ENCODE results near the gene ATP5MC2.
"Not testable (repeated sequence)": the region's sequence is repeated elsewhere in the genome, so short reads cannot be mapped to it uniquely, and the experiment has no call there.

ATP5MC2 gene

DNA sequence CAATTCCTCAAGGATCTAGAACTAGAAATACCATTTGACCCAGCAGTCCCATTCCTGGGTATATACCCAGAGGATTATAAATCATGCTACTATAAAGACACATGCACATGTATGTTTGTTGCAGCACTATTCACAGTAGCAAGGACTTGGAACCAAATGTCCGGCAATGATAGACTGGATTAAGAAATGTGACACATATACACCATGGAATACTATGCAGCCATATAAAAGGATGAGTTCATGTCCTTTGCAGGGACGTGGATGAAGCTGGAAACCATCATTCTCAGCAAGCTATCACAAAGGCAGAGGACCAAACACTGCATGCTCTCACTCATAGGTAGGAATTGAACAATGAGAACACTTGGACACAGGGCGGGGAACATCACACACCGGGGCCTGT, 29.6 kb downstream of the ATP5MC2 start:
- not testable (repeated sequence) for DNase-seq (ENCODE audit: low read depth)

DNA sequence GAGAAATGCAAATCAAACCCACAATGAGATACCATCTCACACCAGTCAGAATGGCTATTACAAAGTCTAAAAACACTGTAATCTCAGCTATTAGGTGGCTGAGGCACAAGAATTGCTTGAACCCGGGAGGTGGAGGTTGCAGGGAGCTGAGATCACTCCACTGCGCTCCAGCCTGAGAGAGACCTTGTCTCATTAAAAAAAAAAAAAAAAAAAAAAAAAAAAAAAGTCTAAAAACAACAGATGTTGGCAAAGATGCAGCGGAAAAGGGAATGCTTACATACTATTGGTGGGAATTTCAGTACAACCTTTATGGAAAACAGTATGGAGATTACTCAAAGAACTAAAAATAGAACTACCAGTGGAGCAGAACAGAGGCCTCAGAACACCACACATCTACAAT, 30.7 kb downstream of the ATP5MC2 start:
- DNase-seq (ENCODE audit: low read depth), result no peak

DNA sequence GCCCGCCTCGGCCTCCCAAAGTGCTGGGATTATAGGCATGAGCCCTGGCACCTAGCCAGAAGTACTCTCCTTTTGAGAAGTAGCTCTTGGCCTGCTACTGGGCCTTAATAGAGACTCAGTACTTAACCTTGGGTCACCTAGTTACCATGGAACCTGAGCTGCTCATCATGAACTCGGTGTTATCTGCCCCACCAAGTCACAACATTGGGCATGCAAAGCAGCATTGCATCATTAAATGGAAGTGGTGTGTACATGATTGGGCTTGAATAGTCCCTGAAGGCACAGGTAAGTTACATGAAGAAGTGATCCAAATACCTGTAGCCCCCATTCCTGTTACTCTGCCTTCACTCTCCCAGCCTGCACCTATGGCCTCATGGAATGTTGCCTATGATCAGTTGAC, 31.8 kb downstream of the ATP5MC2 start:
- DNase-seq (ENCODE audit: low read depth), result no peak

DNA sequence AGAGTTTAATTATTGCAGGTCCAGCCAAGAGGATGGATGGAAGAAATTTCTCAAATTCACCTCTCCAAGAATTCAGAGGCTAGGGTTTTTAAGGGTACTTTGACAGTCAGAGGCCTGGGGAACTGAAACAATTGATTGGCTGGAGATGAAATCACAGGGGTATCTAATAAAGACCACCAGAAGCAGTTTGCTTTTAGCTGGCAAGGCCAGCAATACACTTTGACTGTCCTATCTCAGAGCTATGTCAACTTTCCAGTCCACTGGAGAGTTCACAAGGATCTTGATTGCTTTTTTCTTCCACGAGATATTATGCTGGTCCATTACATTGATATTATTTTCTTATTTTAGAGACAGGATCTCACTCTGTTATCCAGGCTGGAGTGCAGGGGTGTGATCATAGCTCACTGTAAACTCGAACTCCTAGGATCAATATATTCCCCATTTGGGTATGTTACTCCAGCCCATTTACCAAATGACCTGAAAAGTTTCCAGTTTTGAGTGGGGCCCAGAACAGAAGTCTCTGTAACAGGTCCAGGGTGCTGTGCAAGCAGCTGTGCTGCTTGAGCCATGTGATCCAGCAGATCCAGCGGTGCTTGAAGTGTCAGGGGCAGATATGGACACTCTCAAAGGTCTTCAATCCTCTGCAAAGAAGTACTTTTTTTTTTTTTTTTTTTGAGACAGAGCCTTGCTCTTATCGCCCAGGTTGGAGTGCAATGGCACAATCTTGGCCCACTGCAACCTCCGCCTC, 32.5 kb downstream of the ATP5MC2 start:
- DNase-seq (ENCODE audit: low read depth), result no peak

DNA sequence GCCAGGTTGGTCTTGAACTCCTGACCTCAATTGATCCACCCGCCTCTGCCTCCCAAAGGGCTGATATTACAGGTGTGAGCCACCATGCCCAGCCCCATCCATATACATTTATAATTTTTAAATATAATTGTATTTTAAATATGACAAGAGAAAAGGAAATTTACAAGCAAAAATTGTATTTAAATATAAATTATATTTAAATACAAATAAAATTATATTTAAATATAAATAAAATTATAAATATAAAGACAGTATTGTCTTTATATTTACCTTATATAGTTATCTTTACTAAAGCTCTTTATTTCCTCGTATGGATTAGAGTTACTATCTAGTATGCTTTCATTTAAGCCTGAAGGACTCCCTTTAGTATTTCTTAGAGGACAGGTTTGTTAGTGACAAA, 37.8 kb downstream of the ATP5MC2 start:
- DNase-seq (ENCODE audit: low read depth), result no peak

DNA sequence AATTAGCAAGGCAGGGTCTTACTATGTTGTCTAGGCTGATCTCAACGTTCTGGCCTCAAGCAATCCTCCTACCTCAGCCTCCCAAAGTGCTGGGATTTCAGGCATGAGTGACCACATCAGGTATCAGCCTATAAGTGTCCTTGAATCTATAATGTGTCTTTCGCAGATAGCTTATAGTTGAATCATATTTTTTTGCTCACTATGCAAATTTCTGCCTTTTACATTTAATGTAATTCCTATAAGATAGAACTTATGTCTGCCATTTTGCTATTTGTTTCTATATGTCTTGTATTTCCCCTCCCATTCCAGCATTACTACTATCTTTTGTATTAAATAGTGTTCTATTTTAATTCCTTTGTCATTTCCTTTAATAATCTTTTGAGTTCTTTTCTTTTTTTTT, 39.2 kb downstream of the ATP5MC2 start:
- DNase-seq (ENCODE audit: low read depth), result no peak

DNA sequence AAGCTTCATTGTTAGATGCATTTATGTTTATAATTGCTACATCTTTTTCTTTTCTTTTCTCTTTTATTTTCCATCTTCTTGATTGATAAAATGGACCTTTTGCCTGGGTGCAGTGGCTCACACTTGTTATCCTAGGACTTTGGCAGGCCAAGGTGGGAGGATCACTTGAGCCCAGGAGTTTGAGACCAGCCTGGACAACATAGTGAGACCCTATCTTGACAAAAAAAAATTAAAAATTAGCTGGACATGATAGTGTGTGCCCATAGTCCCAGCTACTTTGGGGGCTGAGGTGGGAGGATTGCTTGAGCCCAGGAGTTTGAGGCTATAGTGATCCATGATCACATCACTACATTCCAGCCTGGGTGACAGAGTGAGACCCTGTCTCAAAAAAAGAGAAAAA, 40.2 kb downstream of the ATP5MC2 start:
- not testable (repeated sequence) for DNase-seq (ENCODE audit: low read depth)

DNA sequence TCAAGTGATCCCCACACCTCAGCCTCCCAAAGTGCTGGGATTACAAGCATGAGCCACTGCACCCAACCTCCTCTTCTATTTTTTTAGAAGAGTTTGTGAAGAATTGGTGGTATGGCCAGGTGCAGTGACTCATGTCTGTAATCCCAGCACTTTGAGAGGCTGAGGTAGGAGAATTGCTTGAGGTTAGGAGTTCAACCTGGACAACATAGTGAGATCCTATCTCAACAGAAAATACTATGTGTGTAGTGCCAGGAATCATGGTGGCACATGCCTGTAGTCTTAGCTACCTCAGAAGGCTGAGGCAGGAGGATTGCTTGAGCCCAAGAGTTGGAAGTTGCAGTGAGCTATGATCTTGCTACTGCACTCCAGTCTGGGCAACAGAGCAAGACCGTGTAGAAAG, 44.2 kb downstream of the ATP5MC2 start:
- DNase-seq (ENCODE audit: low read depth), result no peak

DNA sequence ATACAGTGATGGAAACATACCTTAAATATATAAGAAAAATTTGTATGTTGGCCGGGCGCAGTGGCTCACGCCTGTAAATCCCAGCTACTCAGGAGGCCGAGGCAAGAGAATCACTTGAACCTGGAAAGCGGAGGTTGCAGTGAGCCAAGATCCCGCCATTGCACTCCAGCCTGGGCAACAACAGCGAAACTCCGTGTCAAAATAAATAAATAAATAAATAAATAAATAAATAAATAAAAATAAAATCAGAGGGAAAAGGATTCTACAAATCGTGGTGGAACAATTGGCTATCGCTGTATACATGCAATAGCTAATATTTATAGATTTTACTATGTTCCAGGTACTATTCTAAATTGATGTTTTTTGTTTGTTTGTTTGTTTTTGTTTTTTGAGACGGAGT, 48.0 kb downstream of the ATP5MC2 start:
- no peak for DNase-seq (ENCODE audit: low read depth)

DNA sequence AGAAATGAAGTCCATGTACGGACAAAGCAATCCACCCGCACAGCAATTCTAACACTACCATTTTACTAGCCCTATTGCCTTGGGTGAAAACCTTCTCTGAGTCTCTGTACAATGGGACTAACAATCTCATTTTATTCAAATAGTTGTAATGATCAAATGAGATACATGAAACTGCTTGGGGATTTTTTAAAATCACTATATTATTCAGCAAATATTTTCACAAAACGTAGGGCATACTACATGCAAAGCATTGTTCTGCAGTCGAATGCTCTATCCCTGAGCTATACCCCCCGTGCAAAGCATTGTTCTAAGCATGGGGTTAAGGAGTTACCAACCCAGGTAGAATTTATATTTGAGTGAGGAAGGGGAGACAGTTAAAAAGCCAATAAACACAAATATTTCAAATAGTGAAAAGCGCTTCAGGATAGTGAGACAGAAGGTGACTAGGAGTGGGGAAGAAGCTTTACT, 49.1 kb downstream of the ATP5MC2 start:
- DNase-seq (ENCODE audit: low read depth), result no peak

DNA sequence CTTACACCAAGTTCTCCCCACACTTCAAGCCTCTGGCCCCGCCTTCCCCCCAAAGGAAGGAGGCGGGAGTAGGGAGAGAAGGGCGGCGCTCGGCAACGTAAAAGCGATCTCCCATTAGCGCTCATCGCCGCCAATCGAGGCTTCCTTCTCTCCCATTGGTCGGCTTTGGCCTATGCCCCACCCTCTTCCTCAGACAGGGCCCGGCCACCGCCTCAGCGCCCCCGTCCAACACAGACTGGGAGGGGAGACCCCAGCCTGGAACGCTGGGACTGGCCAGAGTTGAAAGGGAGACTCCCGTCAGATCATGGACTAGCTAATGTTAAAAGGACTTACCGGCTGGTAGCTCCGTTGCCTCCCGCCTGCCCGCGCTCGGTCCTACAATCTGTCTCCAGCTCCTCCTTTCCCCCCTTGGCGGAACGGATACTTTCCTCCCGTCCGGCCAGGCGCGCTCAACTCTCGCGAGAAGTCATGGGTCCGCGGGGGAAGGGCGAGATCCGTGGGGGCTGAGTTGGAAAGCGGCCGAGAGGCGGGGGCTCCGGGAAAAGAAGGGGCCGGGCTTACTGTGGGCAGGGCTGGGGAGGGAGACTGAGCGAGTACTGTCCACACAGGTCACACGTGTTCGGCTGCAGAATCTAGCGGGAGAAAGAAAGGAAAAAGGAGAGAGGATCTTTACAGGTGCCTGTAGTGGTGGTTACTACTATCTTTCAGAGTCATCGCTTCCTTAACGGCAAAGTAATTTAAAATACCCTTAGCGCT, 49.8 kb downstream of the ATP5MC2 start, which contains the start of gene ATF7:
Gene ATF7 (minus strand): TSS at position 437 of the 756 bp plus-strand sequence. CDS start 25,382 bp downstream, outside the sequence.
- DNase-seq (ENCODE audit: low read depth), result peak; percentile 94

DNA sequence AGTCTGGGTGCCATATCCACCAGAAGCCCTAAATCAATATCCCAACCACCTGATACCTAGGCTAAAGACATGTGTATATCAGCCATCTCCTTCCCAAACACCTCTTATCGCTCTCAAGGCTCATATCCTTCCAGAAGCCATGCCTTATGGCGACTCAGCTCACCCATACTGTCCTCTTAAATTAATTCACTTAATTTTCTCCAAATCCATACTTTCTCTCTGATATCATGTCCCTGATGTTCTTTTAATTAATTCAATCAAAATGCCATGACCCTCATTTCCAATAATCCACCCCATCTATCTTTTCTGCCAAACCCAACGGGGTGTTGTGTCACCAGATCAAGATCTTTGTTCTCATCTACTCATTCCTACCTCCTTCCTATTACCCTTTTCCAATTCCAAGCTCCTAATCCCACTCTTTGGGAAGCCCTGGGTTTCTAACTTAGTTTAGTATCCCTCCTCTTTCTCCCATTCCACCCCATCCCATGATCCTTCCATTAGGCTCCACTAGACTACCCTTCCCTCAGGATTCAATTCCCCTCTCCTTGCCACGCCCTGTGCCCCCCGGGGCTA, 50.4 kb downstream of the ATP5MC2 start:
- DNase-seq (ENCODE audit: low read depth), result no peak

DNA sequence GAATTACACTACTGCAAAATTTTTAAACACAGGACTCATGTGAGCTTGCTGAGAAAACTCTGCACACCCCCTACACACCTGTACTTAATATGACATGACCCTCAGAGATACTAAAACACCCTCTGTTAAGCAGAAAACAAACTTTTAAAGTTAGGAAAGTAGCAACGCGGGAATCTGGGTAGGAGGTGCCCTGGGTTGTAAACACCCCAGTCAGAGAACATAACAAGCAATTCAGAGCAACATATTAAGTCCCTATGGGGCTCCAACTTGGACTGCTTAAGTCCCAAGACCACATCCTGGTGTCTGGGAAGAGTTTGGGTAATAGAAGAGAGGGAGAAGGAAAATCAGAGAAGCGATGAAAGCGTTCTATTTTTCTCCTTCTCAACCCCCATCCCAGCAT, 50.9 kb downstream of the ATP5MC2 start:
- no peak for DNase-seq (ENCODE audit: low read depth)

DNA sequence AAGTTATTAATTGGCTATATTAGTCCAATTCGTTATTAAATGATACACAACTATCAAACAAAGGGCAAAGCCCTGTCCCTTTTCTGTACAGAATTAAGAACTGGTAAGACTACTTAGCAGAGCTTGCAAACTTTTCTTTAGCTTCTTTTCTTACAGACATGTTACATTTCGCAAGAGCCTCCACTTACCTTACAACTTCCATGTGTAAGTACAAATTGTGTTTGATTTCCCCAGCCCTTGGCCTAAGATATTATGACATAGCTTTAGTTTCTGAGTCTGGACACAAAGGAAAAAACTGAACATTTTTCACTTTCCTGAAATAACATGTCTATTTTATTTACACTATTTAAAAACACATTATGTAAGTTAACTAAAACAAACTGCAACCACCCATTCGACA, 51.4 kb downstream of the ATP5MC2 start:
- DNase-seq (ENCODE audit: low read depth), result no peak

DNA sequence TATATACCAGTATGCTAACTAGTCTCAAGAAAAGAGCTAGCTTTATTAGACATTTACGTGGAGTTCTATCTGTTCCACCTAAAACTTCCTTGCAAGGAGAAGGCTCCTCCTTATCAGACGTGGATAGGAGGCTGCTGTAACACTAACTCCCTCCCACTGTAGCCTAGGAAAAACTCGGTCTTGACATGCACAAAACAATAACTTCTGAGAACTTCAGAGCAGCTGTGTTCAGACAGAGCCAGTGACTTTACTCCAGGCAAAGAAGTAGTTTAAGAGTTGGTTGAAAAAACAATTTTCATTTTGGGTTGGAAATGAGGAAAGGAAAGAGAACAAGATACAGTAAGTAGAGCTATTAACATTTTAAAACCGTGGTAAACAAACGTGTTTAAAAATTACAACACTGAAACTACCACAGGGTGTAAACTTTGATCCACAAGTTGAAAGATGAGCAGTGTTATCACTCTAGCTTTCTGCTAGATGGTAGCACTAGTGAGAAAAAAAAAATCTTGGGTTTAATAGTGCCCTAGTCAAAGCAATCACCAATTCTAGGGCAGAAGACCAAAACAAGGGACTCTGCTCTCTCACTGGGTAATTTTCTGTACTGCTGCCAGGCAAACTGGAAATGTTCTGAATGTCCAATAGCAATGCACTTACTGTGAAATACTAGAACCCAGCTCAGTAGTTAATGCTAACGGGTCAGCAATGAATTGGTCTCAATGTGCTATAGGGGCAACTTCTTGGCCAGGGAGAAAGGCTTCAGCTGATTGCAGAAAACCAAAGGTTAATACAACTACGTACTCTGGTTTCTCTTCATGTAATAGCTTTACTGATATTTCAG, 52.1 kb downstream of the ATP5MC2 start:
- DNase-seq (ENCODE audit: low read depth), result no peak

DNA sequence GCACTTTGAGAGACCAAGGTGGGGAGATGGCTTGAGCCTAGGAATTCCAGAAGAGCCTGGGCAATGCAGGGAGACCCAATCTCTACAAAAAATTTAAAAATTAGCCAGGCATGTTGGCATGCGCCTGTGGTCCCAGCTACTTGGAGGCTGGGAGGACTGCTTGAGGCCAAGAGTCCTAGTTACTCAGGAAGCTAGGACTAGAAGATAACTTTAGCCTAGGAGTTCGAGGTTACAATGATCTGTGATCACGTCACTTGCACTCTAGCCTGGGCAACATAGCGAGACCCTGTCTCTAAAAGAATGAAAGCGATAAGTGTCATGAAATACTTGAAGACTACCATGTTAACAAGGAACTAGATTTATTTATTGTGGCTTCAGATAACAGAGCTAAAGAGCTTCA, 53.2 kb downstream of the ATP5MC2 start:
- no peak for DNase-seq (ENCODE audit: low read depth)

DNA sequence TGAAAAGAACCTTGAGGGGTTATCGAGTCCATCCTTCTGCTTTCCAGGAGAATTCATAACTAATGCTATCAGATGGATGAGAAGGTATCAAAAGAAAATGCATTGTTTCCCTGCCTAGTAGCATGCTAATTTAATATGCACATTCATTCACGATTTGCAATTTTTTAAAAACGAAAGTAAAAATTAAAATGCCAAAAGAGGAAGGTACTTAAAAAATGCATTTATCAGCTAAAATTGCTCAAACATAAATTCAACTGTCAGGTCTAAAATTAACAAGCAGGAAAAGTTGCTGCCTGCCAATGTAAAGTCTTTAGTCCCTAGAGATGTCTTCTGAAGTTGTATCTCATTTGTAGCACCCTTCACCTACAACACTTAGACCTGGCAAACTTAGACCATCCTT, 57.6 kb downstream of the ATP5MC2 start:
- DNase-seq (ENCODE audit: low read depth), result no peak

DNA sequence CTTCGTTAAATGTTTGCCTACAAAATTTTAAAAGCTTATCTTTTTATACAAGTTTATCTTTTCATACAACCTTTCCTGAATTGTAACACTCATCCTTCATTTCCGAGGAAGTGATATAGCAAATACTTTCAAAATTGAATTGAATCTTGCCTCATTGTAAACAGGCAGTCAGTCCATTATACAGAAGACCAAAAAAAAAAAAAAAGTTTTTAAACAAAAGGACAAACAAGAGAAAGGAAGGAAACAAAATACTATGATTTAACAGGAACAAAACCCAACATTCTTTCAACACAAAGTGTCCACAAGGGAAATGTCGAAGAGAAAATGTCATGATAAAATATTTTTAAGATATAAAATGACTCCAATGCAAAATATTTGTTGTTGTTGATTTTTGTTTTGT, 58.2 kb downstream of the ATP5MC2 start:
- no peak for DNase-seq (ENCODE audit: low read depth)

DNA sequence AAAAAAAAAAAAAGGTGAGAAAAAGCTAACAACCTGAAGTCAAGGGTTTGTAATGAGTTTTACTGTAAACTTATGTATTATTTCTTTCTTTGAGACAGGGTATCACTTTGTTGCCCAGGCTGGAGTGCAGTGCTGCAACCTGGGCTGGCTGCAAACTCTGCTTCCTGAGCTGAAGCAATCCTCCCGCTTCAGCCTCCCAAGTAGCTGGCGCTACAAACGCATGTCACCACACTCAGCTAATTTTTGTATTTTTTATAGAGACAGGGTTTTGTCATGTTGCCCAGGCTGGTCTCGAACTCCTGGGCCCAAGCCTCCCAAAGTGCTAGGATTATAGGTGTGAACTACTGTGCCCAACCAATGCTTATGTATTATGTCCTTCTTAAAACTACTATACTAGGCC, 58.9 kb downstream of the ATP5MC2 start:
- no peak for DNase-seq (ENCODE audit: low read depth)

Measured in HS-27A (cell line).